SU-DHL-6 (cell line): Measurements from ENCODE around the gene FAM3D.

Experiments used
- CTCF ChIP-seq: fragments of 200-600 bp; sonication (generic); IDR thresholded peaks from one replicate; pipeline ENCODE4 v1.5.1; 2017; ENCODE audit warnings: antibody characterized with exemption, mild to moderate bottlenecking, low read length, moderate library complexity; ENCODE audit not compliant: insufficient read depth, poor library complexity, severe bottlenecking
- EZH2phosphoT487 ChIP-seq: fragments of 200-600 bp; sonication (generic), shearing (Covaris generic); conservative IDR thresholded peaks from 2 replicates; pipeline ENCODE4 v1.6.1; 2018; ENCODE audit warnings: mild to moderate bottlenecking, antibody characterized with exemption, low read length, moderate library complexity, mixed read lengths

DNA sequence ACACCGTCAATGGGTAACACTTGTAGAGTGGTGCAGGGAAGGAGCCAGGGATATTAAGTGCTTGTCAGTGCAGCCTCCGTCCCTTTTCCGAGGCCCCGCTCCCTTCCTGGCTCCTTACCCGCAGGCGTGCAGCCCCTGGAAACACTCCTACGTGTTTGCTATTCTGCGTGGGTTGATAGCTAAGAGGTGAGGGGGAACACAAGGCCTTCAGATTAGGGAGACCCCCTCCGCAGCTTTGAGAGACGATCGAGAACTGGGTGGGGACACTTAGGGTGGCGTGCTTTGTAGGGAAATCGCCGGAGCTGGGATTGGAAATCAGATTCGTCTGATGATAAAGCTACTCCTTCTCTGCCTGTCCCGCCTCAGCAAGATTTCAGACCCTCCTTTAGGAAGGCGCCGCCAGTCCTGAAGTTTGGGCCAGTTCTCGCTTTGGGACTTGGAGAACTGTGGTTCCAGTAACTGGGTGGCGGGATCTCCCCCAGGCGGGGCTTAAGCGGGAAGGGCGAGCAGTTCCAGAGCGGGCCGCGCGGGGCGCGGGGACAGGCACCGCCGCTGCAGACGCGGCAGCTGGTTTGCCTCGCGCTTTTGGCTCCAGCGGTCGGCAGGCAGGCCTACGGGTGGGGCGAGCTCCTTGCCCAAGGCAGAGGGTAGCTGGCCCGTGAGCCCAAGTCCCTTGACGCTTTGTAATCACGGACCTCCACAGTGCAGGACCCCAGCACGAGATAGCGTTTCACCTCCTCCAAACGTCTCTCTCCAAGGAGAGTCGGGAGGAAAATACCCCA is 81.4 kb downstream of the FAM3D start:
- TF ChIP-seq CTCF, result no peak
- no peak for TF ChIP-seq EZH2phosphoT487
